NCI-H2029 treated with DMSO at 0.1 percent for 48 hours (cell line): Measurements from ENCODE around the gene OBSCN.
"Not testable (repeated sequence)": the region's sequence is repeated elsewhere in the genome, so short reads cannot be mapped to it uniquely, and the experiment has no call there.

Experiments used
- DNase-seq: peaks from one replicate; lab custom pipeline; 2025; lab: John Stamatoyannopoulos, UW

Gene OBSCN

DNA sequence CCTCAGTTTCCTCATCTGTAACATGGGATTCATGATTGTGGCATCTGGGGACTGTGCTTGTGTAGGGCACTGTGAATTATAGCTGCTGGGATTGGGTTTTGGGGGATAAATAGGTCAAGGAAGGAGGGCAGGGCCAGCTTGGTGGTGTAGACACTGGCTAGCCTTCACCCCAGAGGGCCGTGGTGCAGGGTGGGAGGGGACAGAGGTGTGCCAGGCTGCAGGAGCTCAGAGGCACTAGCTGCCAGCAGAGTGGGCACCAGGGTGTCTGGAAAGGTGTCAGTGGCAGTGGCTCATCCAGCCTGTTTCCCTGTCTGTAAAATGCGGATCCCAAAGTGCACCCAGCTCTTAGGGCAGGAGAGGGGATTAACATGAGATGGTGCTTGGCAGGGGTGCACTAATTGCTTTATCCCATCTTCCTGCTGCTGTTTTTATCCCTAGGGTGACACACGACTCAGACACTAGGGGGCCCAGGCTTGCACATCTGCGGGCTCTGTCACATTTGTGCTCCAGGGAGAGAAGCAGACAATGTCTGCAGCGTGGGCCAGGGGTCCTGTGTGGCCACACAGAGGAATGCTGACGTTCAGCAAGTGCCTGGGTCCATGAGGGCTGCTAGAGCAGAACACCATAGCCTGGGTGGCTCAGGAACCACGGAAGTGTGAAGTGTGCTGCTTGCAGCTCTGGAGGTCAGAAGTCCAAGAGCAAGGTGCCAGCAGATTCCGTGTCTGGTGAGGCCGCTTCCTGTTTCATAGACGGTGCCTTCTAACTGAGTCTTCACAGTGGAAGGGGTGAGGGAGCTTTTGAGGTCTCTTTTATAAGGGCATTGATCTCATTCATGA is 19.3 kb downstream of the OBSCN start:
- no peak for DNase-seq

DNA sequence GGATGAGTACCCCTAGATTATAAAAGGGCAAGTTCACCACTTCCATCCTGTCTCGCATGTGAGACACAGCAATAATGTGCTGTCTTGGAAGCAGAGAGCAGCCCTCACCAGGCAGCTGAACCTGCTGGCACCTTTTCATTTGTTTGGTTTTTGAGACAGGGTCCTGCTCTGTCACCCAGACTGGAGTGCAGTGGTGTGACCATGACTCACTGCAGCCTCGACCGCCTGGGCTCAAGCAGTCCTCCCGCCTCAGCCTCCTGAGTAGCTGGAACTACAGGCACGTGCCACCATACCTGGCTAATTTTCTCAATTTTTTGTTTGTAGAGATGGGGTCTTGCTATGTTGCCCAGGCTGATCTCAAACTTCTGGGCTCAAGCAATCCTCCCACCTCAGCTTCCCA is 20.3 kb downstream of the OBSCN start:
- not testable (repeated sequence) for DNase-seq

DNA sequence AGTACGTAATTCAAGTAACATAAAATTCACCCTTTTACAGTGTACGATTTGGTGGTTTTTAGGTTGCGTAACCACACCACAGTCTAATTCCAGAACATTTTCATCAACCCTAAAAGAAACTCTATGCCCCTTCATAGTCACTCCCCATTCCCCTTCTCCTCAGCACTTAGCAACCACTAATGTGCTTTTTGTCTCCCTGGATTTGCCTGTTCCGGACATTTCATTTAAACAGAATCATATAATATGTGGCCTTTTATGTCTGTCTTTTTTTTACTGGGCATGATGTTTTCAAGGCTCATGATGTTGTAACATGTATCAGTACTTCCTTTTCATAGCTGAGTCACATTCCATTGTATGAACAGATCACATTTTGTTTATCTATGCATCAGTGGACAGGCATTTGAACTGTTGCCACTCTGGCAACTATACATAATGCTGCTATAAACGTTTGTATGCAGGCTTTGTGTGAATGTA is 20.8 kb downstream of the OBSCN start:
- no peak for DNase-seq

DNA sequence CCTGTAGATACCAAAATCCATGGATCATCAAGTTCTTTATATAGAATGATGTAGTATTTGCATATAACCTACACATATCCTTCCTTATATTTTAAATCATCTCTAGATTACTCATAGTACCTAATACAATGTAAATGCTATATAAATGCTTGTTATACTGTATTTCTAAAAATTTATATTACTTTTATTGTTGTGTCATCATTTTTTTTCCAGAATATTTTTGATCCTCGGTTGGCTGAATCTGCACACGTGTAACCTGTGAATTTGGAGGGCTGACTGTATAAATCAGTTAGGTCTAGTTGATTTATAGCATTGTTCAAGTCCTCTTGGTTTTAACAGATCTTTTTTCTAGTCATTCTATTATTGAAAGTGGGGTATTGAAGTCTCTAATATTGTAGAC is 23.3 kb downstream of the OBSCN start:
- no peak for DNase-seq

DNA sequence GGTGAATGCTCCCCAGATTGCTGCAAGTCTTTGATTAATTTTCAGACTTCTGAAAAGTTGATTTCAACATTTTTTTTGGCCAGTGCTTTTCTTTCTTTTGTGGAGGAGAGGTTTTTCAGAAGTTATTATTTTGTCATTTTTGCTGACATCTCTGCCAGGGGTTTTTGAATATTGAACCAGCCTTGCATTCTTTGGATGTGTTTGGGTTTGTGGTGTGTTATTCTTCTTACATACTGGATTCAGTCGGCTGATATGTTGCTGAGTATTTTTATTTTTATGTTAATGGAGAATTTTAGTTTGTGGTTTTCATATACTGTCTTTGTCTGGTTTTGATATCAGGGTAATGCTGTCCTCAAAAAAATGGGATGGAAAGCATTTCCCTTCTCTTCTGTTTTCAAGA is 25.3 kb downstream of the OBSCN start:
- DNase-seq = no peak

DNA sequence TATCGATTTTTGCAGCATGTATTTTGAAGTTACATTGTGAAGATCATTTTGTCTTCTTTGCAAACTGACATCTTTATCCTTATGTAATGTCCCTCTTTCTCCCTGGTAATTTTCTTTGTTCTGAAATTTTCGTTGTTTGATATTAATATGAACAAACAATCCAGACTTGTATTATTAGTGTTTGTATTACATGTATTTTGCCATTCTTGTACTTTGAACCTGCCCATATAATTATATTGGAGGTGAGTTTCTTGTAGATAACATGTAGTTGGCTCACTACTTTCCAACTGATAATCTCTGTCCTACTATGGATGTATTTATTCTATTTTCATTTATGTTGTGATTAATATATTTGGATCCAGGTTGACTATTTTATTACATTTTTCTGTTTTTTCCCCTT is 27.1 kb downstream of the OBSCN start:
- DNase-seq = no peak

DNA sequence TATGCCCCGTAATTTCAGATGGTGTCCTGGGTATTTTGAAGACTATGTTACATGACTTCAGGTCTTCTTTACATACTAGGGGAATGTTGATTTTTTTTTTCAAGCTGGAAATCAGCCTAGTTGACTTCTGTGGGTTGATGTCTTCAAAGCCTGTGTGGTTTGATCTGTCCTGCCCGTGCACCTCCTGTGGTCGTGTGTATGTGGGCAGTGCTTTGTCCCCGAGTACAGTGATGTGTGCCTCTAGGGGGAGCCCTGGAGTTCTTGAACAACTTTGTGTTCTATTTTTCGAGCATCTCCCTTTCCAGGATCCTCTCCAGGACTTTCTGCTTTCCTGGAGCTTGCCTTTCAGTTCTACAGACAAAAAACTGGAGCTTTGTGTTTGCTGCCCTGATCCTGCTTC is 28.9 kb downstream of the OBSCN start:
- no peak for DNase-seq

DNA sequence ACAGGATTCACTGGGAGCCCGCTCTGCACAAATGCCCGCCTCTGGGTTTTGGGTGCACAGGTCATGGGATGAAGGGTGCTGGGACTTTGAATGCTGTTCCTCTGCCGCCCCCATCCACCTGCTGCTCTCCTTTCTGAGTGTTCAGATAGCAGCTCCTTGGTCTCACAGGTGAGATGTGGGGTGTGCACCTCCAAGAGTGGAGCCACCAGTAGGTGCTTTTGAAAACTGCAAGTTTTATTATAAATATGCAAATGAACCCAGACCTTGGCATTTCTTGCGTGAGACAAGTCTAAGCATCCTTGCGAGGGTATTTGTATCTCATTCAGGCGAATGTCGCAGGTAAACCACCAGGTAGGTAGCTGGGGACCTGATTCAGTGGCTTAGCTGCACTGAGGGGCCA is 30.2 kb downstream of the OBSCN start:
- no peak for DNase-seq

DNA sequence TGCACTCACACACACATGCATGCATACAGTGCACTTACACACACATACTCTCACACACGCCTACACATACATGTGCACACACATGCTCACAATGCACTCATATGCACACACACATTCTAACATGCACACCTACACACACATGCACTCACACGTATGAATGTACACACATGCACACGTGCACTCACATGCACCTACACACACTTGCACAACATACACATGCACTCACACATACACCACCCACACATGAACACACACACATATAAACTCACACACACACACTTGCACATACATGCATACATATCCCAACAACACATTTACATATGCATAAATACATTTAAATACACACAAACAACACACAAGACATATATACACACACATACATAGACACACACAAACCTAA is 30.6 kb downstream of the OBSCN start:
- DNase-seq = no peak

DNA sequence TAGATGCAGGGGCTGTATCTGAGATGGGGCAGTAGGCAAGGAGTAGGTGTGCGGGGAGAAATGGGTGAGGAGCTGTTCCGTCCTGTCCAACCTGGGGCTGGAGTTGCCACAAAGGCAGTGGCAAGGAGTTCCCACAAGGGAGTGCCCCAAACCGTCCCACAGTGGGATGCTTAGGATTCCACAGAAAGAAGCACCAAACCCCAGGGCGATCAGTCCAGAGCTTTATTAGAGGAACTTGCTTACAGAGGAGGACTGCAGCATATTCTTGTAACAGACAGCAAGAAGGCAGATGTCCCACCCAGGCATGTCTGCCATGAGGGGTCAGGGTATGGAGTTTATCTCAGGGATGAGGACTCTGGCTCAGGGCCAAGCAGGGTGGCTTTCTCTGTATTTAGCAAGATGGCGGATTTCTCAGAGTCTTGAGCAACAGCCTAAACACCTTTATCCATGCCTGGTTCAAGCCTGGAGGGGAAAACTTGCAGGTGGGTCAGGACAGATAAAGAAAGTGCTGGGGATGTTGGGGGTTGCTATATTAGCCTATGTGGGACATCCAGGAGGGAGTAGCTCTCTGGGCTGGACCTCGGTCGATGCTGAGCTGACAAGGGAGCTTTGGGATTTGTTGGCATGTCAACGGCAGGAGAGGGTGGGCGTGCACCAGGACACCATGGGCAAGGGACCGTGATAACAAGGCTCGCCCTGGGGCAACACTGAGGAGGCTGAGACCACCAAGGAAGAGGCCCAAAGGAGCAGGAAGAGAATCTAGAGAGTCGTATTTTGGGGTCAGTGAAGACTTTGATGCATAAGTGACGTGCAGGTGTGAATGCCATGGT is 32.8 kb downstream of the OBSCN start:
- DNase-seq = no peak

DNA sequence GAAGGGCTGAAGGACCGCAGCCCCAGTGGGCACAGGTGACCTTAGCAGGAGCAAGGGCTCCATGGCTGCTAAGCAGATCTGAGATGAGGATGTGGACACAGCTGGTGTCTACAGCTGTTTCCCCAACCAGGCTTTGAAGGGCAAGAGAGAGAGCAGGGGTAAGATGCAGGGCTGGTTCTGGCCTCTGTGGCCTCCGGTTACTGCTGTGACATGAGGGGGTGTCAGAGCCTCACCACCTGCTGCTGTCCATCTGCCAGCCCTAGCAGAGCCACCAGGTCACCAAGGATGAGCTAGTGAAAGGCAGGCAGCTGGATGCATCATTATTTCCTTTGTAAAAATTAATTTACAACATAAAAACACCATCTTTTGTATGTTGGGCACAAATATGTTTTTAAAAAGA is 33.4 kb downstream of the OBSCN start:
- DNase-seq = no peak

DNA sequence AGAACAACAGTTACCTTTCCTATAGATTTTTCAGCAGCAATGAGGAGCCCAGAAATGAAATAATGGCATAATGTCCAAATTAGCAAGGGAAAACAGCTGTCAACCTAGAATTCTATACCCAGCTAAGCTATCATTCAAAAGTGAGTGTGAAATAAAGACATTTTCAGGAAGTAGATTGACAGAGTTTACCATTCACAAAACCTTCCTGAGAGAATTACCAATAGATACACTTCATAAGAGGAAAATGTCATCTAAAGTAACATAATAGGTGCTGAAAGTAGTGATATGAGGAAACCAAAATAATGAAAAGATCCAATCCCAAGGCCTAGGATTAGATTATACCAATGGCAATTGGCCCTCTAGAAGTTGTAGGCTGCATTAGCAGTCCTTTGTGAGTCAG is 34.6 kb downstream of the OBSCN start:
- DNase-seq = no peak

DNA sequence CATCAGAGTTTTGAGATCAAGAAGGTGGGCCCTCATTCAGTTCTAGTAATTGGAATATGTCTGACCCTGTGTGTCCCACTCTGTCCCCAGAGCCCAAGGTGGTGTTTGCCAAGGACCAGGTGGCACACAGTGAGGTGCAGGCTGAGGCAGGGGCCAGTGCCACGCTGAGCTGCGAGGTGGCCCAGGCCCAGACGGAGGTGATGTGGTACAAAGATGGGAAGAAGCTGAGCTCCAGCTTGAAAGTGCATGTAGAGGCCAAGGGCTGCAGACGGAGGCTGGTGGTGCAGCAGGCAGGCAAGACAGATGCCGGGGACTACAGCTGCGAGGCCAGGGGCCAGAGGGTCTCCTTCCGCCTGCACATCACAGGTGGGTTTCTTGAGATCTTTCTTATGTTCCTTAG is 35.2 kb downstream of the OBSCN start:
- DNase-seq = no peak

DNA sequence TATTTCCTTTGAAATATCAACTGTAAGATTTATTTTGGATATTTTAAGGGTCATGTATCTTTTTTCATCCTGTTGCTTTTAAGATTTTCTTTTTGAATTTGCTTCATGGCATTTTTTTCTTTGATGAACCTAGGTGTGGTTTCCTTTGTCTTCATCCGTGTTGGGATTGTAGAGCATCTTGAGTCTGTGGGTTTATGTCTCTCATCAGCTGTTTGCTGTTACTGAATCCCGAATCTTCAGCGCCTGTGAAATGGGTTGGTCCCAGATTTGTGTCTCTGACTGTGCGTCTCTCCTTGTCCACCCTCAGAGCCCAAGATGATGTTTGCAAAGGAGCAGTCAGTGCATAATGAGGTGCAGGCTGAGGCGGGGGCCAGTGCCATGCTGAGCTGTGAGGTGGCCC is 36.1 kb downstream of the OBSCN start:
- not testable (repeated sequence) for DNase-seq

DNA sequence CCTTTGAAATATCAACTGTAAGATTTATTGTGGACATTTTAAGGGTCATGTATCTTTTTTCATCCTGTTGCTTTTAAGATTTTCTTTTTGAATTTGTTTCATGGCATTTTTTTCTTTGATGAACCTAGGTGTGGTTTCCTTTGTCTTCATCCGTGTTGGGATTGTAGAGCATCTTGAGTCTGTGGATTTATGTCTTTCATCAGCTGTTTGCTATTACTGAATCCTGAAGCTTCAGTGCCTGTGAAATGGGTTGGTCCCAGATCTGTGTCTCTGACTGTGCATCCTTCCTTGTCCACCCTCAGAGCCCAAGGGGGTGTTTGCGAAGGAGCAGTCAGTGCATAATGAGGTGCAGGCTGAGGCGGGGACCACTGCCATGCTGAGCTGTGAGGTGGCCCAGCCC is 37.3 kb downstream of the OBSCN start:
- no peak for DNase-seq

DNA sequence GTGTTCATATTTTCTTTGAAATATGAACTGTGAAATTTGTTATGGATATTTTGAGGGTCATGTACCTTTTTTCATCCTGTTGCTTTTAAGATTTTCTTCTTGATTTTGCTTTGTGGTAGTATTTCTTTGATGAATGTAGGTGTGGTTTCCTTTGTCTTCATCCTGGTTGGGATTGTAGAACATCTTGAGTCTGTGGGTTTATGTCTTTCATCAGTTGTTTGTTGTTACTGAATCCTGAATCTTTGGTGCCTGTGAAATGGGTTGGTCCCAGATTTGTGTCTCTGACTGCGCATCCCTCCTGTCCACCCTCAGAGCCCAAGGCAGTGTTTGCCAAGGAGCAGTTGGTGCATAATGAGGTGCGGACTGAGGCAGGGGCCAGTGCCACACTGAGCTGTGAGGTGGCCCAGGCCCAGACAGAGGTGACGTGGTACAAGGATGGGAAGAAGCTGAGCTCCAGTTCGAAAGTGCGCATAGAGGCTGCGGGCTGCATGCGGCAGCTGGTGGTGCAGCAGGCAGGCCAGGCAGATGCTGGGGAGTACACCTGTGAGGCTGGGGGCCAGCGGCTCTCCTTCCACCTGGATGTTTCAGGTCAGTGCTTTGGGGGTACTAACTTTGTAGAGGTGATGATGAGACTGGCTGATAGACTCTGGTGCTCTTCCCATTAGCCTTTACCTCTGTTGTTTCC is 38.5 kb downstream of the OBSCN start:
- DNase-seq = no peak

DNA sequence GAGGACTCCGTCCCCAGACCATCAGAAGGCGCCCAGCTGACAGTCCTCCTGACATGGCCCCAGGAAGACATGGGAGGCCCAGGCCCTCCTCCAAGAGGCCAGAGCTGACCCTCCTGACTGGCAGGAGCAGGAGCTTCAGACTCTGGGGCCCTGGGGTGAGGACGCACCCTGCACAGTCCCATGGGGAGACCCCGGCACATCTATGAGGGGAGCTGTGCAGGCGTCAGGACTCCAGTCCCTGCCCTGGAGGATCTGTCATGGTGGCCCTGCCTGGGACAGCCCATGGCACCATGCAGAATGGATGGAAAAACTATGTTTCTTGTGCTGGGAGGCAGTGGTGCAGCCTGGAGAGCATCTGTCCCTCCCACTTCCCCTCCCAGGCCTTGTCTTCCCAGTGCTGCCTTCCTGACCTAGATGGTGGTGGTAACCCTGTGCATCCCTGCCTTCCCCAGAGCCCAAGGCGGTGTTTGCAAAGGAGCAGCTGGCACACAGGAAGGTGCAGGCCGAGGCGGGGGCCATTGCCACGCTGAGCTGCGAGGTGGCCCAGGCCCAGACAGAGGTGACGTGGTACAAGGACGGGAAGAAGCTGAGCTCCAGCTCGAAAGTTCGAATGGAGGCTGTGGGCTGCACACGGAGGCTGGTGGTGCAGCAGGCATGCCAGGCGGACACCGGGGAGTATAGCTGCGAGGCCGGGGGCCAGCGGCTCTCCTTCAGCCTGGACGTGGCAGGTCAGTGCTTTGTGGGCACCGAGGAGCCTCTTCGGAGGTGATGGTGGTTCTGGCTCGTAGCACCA is 41.9 kb downstream of the OBSCN start:
- no peak for DNase-seq

DNA sequence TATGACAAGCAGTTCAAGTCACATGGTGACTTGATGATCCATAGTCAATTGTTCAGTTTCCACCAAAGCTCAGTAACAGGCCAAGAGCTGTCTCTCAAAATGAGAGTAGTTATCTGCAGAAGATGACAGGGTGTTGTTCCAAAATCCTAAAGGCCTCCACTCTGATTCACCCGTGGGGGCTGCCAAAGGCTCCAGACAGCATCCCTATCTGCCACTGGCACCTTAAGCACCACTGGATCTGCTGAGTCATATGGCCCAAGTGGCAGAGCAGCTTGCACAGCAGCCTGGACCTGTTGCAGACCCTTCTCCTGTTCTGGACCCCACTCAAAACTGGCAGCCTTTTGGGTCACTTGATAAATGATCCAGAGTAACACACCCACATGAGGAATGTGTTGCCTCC is 44.6 kb downstream of the OBSCN start:
- not testable (repeated sequence) for DNase-seq

DNA sequence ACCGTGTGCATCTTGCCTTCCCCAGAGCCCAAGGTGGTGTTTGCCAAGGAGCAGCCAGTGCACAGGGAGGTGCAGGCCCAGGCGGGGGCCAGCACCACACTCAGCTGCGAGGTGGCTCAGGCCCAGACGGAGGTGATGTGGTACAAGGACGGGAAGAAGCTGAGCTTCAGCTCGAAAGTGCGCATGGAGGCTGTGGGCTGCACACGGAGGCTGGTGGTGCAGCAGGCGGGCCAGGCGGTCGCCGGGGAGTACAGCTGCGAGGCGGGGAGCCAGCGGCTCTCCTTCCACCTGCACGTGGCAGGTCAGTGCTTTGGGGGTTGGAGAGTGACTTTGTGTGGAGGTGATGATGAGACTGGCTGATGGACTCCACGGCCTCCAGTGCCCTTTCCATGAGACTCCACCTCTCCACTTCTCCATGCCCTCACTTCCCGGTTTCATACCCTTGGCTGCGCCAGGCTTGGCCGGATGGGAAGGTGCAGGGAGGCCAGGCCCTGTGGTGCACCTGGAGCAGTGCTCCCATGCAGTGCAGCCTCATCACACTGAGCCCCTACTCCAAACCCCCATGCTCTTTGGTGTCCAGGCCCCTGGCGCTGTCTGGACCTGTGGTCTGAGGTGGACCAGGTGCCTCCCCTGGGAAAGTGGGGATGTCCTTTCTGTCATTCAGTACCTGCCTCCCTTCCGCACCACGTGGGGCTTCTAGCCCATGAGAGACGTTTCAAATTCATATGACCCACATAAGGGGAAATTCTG is 49.0 kb downstream of the OBSCN start:
- no peak for DNase-seq

DNA sequence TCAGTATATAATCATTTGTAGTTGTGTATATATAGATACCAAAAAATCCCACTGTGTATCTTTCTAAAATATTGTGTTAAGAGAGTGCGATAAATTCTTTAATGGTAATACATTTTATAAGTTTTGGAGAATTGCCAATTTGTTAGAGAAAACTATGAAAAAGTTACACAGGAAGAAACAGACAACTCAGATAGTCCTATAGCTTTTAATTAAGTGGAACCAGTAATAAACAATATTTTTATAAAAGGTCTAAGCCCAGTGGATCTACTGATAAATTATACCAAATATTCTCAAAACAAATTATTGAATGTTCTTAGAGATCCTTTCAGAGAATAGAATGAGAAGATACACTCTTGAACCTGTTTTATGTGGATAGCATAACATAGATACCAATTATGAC is 50.6 kb downstream of the OBSCN start:
- DNase-seq = no peak

DNA sequence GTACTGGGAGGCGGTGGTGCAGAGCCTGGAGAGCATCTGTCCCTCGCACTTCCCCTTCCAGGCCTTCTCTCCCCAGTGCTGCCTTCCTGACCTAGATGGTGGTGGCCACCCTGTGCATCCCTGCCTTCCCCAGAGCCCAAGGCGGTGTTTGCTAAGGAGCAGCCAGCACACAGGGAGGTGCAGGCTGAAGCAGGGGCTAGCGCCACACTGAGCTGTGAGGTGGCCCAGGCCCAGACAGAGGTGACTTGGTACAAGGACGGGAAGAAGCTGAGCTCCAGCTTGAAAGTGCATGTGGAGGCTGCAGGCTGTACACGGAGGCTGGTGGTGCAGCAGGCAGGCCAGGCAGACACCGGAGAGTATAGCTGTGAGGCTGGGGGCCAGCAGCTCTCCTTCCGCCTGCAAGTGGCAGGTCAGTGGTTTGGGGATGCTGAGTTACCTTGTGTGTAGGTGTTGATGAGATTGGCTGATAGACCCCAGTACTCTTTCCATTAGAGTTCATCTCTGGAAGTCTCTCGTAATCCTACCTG is 51.6 kb downstream of the OBSCN start:
- DNase-seq = no peak
